H7 (cell line): ENCODE measurements around the gene MROH7. TPM values are rescaled to one million over a fixed set of nuclear protein-coding genes. Genes with fewer than 3 reads are reported as not detected.

Experiments used
- DNase-seq: peaks from one replicate; pipeline ENCODE4 v3.0.0; 2012
- H3K27me3 ChIP-seq: 2 replicates; pipeline ENCODE4 v1.6.0; 2011; ENCODE audit warnings: mild to moderate bottlenecking, low read length; ENCODE audit not compliant: control insufficient read depth, insufficient read depth
- H3K36me3 ChIP-seq: replicated peaks from 2 replicates; pipeline ENCODE4 v1.5.1; 2011; ENCODE audit warnings: low read length; ENCODE audit not compliant: control insufficient read depth, insufficient read depth
- H3K4me3 ChIP-seq: 2 replicates; pipeline ENCODE4 v1.5.1; 2011; ENCODE audit warnings: low read depth, mild to moderate bottlenecking, control low read depth, low read length, moderate library complexity; ENCODE audit not compliant: insufficient read depth
- total RNA-seq: library from RNA; depleted of rRNA; stranded (reverse); fragments of >200 nt; shearing (Covaris generic); gene quantifications from 2 replicates; pipeline ENCODE4 v1.2.3, GENCODE V29; 2014

The MROH7 gene
- total RNA-seq, 1 experiment from 2014 or later = 0.03 TPM

DNA sequence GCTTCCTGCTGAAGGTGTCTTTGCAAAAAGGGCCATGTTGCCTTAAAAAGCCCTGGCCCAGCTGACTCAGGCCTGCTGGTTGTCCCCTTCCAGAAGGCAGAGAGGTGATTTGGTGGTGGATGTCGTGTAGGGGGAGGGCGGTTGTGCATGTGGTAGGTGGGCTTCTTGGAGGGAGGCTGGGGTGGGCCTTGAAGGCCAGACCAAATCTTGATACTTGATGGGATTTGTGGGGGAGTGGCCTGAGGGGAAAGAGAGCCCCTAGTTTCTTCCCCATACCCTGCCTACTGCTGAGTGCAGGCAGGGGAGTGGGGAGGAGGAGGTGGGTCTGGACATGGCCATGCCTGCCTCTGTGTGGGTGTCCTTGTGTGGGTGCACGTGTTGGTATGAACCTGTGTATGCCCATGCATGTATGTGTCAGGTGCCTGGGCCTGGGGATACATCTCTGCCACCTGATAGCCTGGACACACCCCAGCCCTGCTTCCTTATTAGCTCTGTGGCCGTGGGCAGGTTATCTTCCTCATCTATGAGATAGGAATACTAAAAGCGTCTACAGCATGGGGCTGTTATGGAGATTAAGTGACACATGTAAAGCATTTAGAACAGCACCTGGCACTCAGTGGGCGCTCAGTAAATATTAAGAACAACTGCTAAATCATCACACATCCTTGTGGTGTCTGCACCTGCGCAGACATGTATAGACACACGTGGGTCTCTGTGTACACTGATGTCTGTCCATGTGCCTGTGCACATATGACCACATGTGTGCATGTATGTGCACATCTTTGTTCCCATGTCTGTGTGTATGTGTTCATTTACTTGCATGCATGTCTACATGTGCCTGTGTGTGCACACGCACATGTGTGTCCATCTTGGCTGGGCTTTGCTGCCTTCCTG is 35.2 kb upstream of the MROH7 start:
- Histone ChIP-seq H3K27me3 (no peaks in the 10 kb centered on the region), H3K4me3 (no peak overlapping the region), H3K36me3 (no peaks in the 10 kb centered on the region)
- no peak for DNase-seq

DNA sequence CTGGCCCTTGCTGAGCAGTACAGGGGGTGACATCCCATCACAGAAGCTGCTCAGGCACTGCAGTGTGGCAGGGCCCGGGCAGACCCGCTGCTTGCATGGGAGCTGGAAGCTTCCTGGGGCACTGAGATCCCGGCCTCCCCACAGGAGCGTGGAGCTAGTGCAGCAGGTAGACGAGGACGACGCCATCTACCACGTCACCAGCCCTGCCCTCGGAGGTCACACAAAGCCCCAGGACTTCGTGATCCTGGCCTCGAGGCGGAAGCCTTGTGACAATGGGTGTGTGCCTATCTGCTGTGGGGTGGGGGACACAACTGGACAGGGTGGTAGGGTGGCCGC is 34.6 kb upstream of the MROH7 start:
- no peak for DNase-seq
- H3K36me3 ChIP-seq = no peaks in the 10 kb centered on the region
- no peaks in the 10 kb centered on the region for H3K27me3 ChIP-seq
- H3K4me3 ChIP-seq = no peak overlapping the region

DNA sequence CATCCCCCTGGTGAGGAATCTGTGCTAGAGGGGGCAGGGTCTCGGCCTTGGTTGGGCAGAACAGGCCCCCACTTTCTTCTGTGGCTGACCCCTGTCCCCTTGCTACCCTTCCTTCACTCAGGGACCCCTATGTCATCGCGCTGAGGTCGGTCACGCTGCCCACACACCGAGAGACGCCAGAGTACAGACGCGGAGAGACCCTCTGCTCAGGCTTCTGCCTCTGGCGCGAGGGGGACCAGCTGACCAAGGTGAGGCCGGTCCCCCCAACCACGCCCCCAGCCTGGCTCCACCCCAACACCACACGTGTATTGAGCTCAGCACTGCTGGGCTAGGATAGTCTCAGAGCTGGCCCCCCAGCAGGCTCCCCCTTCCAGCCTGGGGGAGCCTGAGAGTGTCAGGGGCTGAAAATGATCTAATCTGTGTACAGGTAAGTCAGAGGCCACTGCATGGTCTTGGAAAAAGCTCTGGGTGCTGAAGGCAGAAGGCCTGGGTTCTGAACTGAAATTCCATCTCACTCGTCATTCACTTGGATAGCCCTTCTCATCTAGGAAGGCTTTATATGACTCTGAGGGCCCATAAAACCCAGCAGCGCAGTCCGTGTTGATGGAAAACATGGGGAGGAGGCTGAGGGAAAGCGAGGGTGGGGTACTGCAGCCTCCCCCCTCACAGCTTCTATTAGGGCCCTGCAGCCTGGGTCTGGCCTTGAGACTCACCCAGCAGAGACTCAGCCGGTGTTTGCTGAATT is 33.6 kb upstream of the MROH7 start:
- no peak overlapping the region for H3K4me3 ChIP-seq
- no peaks in the 10 kb centered on the region for H3K36me3 ChIP-seq
- H3K27me3 ChIP-seq = no peaks in the 10 kb centered on the region
- no peak for DNase-seq

DNA sequence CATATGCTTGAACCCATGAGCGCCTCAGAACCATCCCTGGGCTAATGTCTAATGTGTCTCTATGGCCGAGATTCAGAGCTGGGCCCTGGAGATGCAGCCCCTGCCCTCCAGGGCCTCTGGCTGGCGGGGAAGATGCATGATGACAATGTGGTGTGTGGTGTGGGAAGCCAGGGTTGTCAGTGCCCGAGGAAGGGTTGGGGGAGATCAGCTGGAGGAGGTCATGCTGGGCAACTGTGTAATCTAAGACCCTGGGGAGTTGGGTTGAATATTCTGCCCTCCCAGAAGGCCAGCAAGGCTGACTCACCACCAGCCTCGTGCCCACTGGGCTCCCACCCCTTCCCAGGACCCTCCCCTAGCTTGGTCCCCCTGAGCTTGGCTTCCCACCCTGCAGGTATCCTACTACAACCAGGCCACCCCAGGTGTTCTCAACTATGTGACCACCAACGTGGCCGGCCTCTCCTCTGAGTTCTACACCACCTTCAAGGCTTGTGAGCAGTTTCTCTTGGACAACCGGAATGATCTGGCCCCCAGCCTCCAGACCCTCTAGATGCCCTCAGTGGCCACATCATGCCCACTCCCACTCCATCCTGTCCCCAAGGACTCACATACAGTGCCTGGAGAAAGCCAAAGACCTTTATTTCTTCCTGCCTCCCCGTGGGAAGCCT is 32.9 kb upstream of the MROH7 start:
- no peak for DNase-seq
- H3K4me3 ChIP-seq = no peak overlapping the region
- H3K27me3 ChIP-seq = no peaks in the 10 kb centered on the region
- H3K36me3 ChIP-seq = no peaks in the 10 kb centered on the region

DNA sequence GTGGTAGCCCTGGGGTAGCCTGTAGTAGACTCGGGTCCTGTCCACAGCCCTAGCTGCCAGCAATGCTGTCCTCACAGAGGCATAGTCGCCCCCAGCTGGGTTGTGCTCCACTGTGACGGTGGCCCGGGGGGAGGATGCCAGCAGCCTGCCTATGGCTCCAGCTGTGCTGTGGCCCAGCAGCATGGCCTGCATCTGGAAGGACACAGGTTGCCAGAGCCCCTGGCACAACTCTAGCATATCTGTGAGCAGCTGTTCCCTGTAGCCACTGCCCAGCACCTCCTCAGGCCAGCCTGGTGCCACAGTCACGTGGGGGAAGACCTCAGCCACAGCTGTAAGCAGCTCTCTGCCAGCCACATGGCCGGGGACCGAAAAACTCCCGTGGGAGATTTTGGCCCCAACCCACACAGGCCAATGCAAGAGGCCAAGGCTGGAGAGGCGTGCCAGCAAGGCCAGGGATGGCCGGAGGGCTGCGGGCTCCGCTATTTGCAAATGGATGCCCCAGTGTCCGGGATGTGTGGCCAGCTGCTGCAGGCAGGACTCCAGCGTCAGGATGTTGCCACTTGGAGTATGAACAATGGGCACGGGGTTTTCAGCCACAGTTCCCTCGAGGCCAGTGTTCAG is 32.2 kb upstream of the MROH7 start:
- DNase-seq = no peak
- no peaks in the 10 kb centered on the region for H3K36me3 ChIP-seq
- H3K4me3 ChIP-seq = no peak overlapping the region
- no peaks in the 10 kb centered on the region for H3K27me3 ChIP-seq

DNA sequence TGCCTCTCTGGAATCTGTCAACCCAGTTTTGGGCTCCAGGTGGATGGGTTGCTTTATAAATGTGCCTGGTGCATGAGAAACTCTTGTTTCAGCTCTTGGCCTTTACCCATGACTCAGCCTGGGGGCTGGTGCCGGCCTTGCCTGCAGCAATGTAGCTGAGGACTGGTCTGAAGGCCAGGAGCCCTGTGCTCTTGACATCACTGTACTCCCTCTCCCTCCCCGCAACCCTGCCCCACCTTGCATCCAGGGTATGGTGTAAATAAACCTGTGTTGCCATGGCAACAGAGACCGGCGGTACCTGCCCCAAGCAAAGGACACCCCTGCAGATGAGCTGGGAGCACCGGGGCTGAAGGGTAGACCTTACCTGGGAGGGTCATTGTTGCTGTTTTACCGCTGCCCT is 31.5 kb upstream of the MROH7 start:
- Histone ChIP-seq H3K36me3 (no peaks in the 10 kb centered on the region), H3K4me3 (no peak overlapping the region), H3K27me3 (no peaks in the 10 kb centered on the region)
- DNase-seq = peak; percentile 84

DNA sequence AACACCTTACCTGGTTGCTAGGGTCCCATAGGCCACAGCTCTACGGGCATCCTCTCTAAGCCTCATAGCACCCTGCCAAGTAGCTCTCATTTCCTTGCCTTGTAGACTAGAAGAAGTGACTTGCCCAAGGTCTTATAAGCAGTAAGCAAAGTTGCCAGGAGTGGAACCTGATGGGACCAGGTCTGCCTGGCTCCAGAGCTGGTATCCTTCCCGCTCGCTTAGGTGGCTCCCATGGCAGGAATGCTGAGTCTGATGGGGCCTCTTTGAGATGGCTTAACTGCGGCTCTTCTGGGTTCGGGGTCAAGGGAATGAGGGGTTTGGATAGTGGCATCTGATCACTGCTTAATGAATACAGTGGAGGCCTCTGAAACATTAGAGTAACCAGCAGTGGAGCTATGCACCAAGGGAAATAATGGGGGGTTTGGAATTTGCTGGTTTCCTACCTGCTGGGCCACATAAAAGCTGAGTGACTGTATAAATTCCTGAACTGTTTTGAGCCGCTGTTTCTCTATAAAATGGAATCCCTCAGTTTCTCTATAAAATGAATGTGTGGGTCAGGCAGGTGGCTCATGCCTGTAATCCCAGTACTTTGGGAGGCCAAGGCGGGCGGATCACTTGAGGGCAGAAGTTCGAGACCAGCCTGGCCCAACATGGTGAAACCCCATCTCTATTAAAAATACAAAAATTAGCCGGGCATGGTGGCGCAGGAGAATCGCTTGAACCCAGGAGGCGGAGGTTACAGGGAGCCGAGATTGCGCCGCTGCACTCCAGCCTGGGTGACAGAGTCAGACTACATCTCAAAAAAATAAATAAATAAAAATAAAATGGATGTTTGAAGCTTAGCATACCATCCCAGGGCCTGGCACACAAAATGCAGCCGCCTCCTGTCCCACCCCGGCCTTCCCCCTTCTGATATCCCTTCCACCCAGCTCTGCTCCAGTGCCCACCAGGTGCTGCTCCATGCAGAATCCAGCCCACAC is 30.7 kb upstream of the MROH7 start:
- Histone ChIP-seq H3K27me3 (no peaks in the 10 kb centered on the region), H3K4me3 (no peak overlapping the region), H3K36me3 (no peaks in the 10 kb centered on the region)
- DNase-seq = peak; percentile 56

DNA sequence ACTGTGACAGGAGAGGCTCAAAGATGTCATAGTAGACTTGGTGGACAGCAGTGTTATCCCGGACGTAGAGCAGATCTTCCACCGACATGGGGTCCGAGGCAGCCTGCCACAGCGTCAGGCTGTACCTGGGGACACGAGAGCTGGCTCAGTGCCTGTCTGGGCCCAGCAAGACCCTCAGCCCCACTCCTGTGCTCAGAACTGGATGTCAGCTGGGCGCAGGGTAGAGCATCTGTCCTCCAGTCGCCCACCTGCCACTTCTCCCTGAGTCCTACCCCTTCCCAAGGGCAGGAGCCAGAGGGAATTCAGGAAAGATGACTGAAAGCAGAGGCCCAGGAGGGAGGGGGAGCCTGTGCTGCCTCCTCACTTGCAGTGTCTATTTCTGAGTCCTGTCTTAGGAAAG is 30.0 kb upstream of the MROH7 start:
- no peaks in the 10 kb centered on the region for H3K27me3 ChIP-seq
- no peaks in the 10 kb centered on the region for H3K36me3 ChIP-seq
- no peak overlapping the region for H3K4me3 ChIP-seq
- DNase-seq = peak; percentile 40

DNA sequence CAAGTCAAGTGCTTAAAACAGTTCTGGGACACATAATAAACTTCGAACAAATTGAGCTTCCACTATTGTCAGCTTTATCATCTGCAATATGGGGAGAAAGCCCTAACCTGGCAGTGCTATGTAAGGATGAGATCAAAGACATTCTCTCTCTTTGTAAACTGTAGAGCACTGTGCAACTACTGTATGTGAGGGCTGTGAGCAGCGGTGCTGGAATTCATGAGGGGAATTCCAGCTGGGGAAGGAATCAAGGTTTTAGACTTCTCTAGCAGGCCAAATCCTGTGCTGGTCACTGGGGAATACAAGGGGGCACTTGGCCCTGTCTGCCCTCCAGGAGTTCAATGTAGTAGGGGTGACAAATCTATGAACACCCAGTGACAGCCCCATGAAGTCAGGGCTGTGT is 27.6 kb upstream of the MROH7 start:
- DNase-seq = peak; percentile 11
- Histone ChIP-seq H3K36me3 (no peaks in the 10 kb centered on the region), H3K27me3 (no peaks in the 10 kb centered on the region), H3K4me3 (no peak overlapping the region)

DNA sequence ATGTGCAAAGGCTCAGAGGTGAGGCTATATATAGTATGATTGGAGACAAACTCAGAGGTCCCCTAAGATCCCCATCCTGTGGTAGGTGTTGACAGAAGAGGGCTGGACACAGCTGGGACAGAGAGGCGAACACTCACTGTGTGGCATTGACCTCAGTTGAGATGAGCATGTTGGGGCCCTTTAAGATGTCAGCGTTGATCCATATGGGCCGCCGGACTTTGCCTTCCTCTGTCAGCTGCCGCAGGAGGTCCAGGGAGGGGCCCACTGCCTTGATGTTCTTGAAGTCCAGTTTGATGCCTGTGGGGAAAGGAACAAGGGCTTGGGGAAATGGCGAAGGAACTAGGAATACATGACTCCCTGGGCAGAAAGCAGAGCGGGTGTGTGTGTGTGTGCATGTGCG is 27.0 kb upstream of the MROH7 start:
- no peaks in the 10 kb centered on the region for H3K27me3 ChIP-seq
- DNase-seq = peak; percentile 4
- H3K36me3 ChIP-seq = no peaks in the 10 kb centered on the region
- H3K4me3 ChIP-seq = no peak overlapping the region

DNA sequence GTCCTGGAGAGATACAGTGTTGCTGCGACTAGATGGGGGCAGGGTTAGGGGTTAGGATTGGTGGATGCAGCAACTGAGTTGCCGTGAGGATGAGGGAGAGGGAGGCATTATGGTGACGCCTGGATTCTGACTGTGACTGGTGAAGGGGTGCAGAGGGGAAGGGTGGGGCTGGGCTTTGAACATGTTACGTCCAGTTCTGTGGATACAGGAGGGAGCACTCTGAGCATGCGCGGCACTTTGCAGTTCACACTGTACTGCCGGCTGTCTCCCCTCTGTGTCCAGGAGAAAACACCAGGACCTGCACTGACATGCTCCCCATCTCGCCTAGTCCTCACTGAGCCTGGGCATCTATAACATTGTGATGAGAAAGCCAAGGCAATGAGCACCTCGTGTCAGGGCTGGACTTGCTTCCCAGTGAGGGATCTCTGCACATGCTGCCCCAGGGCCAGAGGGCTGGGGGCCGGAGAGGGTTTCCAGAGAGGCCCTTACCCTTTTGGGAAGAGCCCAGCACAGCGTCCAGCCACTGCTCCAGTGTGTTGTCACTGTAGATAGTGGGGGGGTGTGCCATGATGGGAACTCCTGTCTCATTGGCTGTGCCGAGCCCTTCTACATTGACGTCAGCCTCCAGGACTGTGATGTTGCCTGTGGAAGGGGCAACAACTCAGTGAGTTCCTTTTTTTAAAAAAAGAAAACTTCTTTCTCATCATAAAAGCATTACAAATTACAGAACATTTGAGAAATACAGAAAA is 25.9 kb upstream of the MROH7 start:
- Histone ChIP-seq H3K4me3 (no peak overlapping the region), H3K27me3 (no peaks in the 10 kb centered on the region), H3K36me3 (no peaks in the 10 kb centered on the region)
- DNase-seq = peak; percentile 24

DNA sequence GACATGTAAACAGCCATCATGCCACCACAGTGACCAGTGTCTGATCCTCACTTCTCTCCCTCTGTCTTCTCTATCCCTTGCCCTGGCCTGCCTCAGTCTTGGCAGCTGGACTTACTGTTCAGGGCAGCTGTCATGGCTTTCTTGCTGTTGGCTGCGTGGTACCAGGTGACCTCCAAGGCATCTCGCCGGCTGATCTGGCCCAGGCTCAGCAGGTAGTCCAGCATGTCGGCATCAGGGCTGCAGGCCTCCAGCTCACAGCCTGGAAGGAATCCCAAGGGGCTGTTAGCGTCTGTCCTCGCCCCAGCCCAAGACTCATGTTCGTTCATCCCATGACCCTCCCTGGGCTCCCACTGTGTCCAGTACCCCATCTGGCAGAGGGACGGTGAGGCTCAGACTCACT is 21.8 kb upstream of the MROH7 start:
- DNase-seq = no peak
- H3K36me3 ChIP-seq = no peaks in the 10 kb centered on the region
- H3K27me3 ChIP-seq = no peaks in the 10 kb centered on the region

More for the DNA sequence above, 21.8 kb upstream of the MROH7 start:
- no peak overlapping the region for H3K4me3 ChIP-seq
